ENCODE results near the gene WHAMM.

WHAMM gene

DNA sequence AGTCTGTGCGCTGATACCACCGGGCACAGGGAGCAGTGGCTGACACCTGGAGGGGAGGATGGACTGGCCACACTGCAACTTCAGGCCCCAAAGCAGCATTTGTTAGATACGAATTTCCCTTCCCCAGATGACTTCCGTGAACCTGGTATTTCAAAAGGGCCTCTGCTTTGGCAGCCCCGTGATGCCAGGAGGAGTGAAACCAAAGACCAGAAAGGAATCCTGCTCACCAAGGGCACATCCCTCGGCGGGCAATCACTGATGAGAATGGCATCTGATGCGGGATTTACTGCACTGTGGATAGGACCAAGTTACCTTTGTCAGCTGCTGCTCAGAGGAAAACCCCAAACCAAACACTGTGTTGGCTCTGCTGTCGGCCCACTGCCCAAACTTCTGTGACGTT lies 65.5 kb downstream of the WHAMM start:
- Histone ChIP-seq H3K27ac (no peak overlapping the region), H3K36me3 (0 out of 2 replicates have a peak, but pooled peaks cover 3% of the 10 kb centered on the region), H3K27me3 (ENCODE audit: insufficient read depth, low read depth, severe bottlenecking) (no peaks in the 10 kb centered on the region), H3K9me3 (ENCODE audit: severe bottlenecking) (no peaks in the 10 kb centered on the region), H3K4me3 (ENCODE audit: low read depth, low read length) (no peak overlapping the region)
- TF ChIP-seq, protein P1, sequence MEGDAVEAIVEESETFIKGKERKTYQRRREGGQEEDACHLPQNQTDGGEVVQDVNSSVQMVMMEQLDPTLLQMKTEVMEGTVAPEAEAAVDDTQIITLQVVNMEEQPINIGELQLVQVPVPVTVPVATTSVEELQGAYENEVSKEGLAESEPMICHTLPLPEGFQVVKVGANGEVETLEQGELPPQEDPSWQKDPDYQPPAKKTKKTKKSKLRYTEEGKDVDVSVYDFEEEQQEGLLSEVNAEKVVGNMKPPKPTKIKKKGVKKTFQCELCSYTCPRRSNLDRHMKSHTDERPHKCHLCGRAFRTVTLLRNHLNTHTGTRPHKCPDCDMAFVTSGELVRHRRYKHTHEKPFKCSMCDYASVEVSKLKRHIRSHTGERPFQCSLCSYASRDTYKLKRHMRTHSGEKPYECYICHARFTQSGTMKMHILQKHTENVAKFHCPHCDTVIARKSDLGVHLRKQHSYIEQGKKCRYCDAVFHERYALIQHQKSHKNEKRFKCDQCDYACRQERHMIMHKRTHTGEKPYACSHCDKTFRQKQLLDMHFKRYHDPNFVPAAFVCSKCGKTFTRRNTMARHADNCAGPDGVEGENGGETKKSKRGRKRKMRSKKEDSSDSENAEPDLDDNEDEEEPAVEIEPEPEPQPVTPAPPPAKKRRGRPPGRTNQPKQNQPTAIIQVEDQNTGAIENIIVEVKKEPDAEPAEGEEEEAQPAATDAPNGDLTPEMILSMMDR (IDR thresholded peaks at IDR 0.05; ENCODE audit: low read depth, low read length): no peak
- no peak for DNase-seq

DNA sequence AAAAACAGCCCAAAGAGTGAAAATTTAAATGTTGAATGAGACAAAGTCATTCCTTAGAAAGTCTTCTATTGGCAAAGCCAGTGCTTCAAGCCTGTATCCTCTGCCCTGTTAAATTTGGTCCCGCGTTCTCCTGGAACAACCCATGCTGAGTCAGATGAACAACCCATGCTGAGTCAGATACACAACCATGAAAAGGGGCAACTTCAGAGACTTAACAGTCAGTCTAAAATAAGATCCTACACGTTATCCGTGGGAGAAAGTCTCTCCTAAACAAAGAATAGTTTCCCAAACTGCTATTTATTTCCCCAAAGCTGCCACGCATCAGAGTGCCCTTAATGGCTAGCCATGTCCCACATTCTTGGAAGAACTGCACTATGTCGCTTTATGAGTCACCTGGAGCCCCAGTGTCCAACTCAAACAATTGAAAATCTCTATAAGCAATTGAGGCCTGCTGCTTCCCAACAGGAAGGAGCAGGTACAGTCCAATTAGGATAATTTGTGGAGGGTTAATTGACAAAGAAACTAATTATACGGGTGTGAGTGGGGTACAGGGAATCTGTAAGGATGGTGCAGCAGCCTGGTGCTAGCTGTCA lies 66.1 kb downstream of the WHAMM start:
- Histone ChIP-seq H3K9me3 (ENCODE audit: severe bottlenecking) (no peaks in the 10 kb centered on the region), H3K4me3 (ENCODE audit: low read depth, low read length) (no peak overlapping the region), H3K27ac (no peak overlapping the region), H3K27me3 (ENCODE audit: insufficient read depth, low read depth, severe bottlenecking) (no peaks in the 10 kb centered on the region), H3K36me3 (0 out of 2 replicates have a peak, but pooled peaks cover 3% of the 10 kb centered on the region)
- TF ChIP-seq, protein P1 (IDR thresholded peaks at IDR 0.05; ENCODE audit: low read depth, low read length): no peak
- DNase-seq: no peak

DNA sequence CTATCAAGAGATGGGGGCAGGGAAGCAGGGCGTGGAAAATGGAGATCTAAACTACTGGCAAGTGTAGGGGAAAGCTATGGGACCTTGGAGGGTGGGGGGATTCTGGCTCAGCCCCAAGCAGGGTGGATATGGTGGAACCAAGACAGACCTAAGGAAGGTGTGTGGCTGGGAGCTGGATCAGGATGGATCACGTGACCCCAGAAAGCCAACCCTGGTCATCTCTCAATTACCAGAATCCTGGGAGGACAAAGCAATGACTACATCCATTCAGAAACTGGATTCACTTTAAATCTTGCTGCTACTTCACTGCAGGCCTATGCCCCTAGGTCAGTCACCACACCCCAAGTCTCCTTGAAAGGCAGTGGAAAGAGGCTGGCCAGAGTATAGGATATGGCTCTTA lies 68.4 kb downstream of the WHAMM start:
- no peak for DNase-seq
- TF ChIP-seq, protein P1 (IDR thresholded peaks at IDR 0.05; ENCODE audit: low read depth, low read length): no peak
- Histone ChIP-seq H3K36me3 (0 out of 2 replicates have a peak, but pooled peaks cover 3% of the 10 kb centered on the region), H3K27ac (no peak overlapping the region), H3K4me3 (ENCODE audit: low read depth, low read length) (no peak overlapping the region), H3K9me3 (ENCODE audit: severe bottlenecking) (no peaks in the 10 kb centered on the region), H3K27me3 (ENCODE audit: insufficient read depth, low read depth, severe bottlenecking) (no peaks in the 10 kb centered on the region)

DNA sequence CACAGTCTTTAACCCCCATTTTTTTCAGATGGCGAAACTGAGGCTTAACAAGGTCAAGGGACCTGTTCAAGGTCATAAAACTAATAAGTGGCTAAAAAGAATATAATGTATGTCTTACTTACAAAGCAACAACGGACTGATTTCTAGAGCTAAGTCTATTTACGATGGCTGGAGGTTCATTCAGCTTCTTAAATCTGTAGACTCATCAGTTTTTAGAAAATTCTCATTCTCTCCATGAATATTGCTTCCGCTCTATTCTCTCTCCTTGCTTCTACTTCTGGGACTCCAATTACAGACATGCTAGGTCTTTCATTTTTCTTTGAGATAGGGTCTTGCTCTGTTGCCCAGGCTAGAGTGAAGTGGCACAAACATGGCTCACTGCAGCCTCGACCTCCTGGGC lies 68.9 kb downstream of the WHAMM start:
- Histone ChIP-seq H3K9me3 (ENCODE audit: severe bottlenecking) (no peaks in the 10 kb centered on the region), H3K27ac (no peak overlapping the region), H3K27me3 (ENCODE audit: insufficient read depth, low read depth, severe bottlenecking) (no peaks in the 10 kb centered on the region), H3K36me3 (0 out of 2 replicates have a peak, but pooled peaks cover 3% of the 10 kb centered on the region), H3K4me3 (ENCODE audit: low read depth, low read length) (no peak overlapping the region)
- TF ChIP-seq, protein P1 (IDR thresholded peaks at IDR 0.05; ENCODE audit: low read depth, low read length): no peak
- no peak for DNase-seq

DNA sequence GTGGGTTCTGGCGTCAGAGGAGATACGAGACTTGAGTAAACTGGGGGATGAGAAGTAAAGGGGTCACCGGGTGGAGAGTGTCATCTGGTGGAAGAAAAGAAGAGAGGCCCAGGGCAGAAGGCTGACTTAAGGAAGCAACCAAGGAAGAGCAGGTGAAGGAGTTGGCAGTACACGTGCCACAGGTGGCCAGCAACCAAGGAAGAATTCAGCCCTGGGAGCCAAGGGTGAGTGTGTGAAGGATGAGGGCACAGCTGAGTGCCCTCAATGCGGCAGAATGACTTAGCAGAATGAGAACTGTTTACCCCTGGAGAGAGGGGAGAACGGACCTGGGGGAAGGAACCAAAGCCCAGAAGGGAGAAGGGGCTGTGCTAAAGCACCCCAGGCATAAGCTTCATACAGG lies 71.3 kb downstream of the WHAMM start:
- Histone ChIP-seq H3K9me3 (ENCODE audit: severe bottlenecking) (no peaks in the 10 kb centered on the region), H3K27me3 (ENCODE audit: insufficient read depth, low read depth, severe bottlenecking) (no peaks in the 10 kb centered on the region), H3K36me3 (no peaks in the 10 kb centered on the region), H3K27ac (no peak overlapping the region), H3K4me3 (ENCODE audit: low read depth, low read length) (no peak overlapping the region)
- DNase-seq: no peak
- TF ChIP-seq, protein P1 (IDR thresholded peaks at IDR 0.05; ENCODE audit: low read depth, low read length): no peak

DNA sequence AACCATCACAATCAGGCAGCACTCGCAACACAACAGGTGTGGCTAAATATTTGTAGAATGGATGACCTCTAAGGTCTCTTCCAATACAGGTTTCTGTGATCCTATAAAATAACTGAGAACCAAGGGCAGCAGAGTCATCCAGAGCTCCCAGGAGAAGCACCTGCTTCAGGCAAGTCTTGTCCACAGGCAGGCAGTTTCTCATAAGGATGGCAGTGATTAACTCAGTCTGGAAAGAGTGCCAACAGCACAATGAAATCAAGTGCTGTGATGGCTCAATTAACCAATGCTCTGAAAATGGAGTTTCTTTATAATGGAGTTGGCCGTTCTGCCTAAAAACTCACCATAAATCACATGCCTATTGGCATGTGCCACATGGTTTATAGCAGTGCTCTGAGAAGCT lies 72.3 kb downstream of the WHAMM start:
- Histone ChIP-seq H3K36me3 (no peaks in the 10 kb centered on the region), H3K27ac (no peak overlapping the region), H3K4me3 (ENCODE audit: low read depth, low read length) (no peak overlapping the region), H3K9me3 (ENCODE audit: severe bottlenecking) (no peaks in the 10 kb centered on the region), H3K27me3 (ENCODE audit: insufficient read depth, low read depth, severe bottlenecking) (no peaks in the 10 kb centered on the region)
- DNase-seq: no peak
- TF ChIP-seq, protein P1 (IDR thresholded peaks at IDR 0.05; ENCODE audit: low read depth, low read length): no peak
